ENCODE measurements around the gene EPHA6.
"Not testable (repeated sequence)": the region's sequence is repeated elsewhere in the genome, so short reads cannot be mapped to it uniquely, and the experiment has no call there.

Gene EPHA6

GRCh38 chr3:97425002-97425401, 610.6 kb downstream of the EPHA6 start:
- DNase-seq (ENCODE audit: insufficient read length, low spot score) (no peak), FAIRE-seq (no peak)
- TF ChIP-seq POLR2AphosphoS5 (IDR thresholded peaks at IDR 0.05; ENCODE audit: low read depth, low read length) (no peak), POLR2A (IDR thresholded peaks at IDR 0.05; ENCODE audit: low read depth, low read length) (no peak), PAX5 (IDR thresholded peaks at IDR 0.05; ENCODE audit: insufficient read depth, low read length, severe bottlenecking) (no peak), SPI1 (IDR thresholded peaks at IDR 0.05; ENCODE audit: low read depth, low read length) (no peak), POU2F2 (IDR thresholded peaks at IDR 0.05; ENCODE audit: low read depth, low read length) (no peak), TAF1 (IDR thresholded peaks at IDR 0.05; ENCODE audit: low read depth, low read length) (no peak)

DNA sequence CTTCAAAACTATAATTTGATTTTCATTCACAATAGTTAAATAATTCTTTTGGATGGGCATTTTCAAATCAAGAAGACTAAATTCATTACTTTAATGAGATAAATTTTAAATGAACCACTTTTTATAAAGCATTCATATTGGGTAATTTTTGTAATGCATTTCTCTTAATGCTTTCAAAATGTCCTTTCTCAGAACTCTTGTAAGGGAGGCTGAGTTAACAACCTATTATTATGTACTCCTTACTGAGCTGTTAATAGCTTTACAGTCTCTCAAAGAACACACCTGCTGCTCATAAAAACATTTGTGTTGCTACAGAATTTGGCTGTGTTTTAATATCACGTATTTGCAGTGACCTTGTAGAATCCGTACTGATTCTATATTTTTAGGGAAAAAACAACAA, 616.2 kb downstream of the EPHA6 start:
- DNase-seq (ENCODE audit: insufficient read length, low spot score) (no peak), FAIRE-seq (no peak)
- TF ChIP-seq POLR2AphosphoS5 (IDR thresholded peaks at IDR 0.05; ENCODE audit: low read depth, low read length), result no peak

- TF ChIP-seq POLR2A (IDR thresholded peaks at IDR 0.05; ENCODE audit: low read depth, low read length) (no peak), TAF1 (IDR thresholded peaks at IDR 0.05; ENCODE audit: low read depth, low read length) (no peak), PAX5 (IDR thresholded peaks at IDR 0.05; ENCODE audit: insufficient read depth, low read length, severe bottlenecking) (no peak), SPI1 (IDR thresholded peaks at IDR 0.05; ENCODE audit: low read depth, low read length) (no peak), POU2F2 (IDR thresholded peaks at IDR 0.05; ENCODE audit: low read depth, low read length) (no peak), POLR2AphosphoS5 (IDR thresholded peaks at IDR 0.05; ENCODE audit: low read depth, low read length) (no peak)
- FAIRE-seq, result no peak
- DNase-seq (ENCODE audit: insufficient read length, low spot score), result no peak
Observed at GRCh38 chr3:97432914-97433313, 618.5 kb downstream of the EPHA6 start.

DNA sequence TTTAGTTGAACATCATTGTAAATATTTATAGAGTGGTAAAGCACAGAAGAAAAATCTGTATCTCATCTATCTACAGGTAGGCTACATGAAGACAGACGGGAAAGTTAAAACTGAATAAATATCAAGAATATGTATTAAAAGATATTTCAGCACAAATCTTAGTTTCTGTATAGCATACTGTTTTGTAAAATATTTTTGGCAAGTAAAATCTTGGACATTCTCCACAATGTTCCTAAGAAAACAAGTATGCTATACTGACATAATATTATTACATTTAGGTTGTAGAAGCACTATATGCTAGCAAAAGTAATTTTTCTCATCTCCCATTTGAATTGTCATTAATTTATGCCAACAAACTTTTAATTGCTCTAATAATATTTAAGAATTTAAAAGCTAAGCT, 623.7 kb downstream of the EPHA6 start:
- FAIRE-seq (no peak), DNase-seq (ENCODE audit: insufficient read length, low spot score) (no peak)
- TF ChIP-seq PAX5 (IDR thresholded peaks at IDR 0.05; ENCODE audit: insufficient read depth, low read length, severe bottlenecking) (no peak), POLR2AphosphoS5 (IDR thresholded peaks at IDR 0.05; ENCODE audit: low read depth, low read length) (no peak), TAF1 (IDR thresholded peaks at IDR 0.05; ENCODE audit: low read depth, low read length) (no peak), POU2F2 (IDR thresholded peaks at IDR 0.05; ENCODE audit: low read depth, low read length) (no peak), POLR2A (IDR thresholded peaks at IDR 0.05; ENCODE audit: low read depth, low read length) (no peak), SPI1 (IDR thresholded peaks at IDR 0.05; ENCODE audit: low read depth, low read length) (no peak)

DNA sequence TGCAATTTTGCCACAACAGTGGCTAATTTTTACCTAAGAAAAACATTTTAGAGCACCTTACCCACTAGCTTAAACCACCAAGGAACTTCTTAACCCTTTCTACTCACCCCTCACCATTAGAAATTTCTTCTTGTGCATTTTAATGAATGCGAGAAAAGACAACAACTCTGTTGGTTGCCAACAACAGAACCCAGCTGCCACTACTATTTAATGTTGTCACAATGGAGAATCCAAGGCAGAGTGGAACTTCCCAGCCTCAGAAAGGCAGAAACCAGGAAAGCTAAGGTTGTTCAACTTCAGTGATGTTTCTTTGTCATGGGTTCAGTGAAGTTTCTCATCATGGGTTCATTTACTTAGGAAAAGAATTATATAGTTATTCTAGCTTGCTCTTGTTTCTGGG, 625.0 kb downstream of the EPHA6 start:
- no peak for FAIRE-seq
- TF ChIP-seq TAF1 (IDR thresholded peaks at IDR 0.05; ENCODE audit: low read depth, low read length), result no peak
- no peak for TF ChIP-seq POU2F2 (IDR thresholded peaks at IDR 0.05; ENCODE audit: low read depth, low read length)
- no peak for TF ChIP-seq POLR2A (IDR thresholded peaks at IDR 0.05; ENCODE audit: low read depth, low read length)
- no peak for TF ChIP-seq PAX5 (IDR thresholded peaks at IDR 0.05; ENCODE audit: insufficient read depth, low read length, severe bottlenecking)
- TF ChIP-seq SPI1 (IDR thresholded peaks at IDR 0.05; ENCODE audit: low read depth, low read length), result no peak
- DNase-seq (ENCODE audit: insufficient read length, low spot score), result no peak

DNA sequence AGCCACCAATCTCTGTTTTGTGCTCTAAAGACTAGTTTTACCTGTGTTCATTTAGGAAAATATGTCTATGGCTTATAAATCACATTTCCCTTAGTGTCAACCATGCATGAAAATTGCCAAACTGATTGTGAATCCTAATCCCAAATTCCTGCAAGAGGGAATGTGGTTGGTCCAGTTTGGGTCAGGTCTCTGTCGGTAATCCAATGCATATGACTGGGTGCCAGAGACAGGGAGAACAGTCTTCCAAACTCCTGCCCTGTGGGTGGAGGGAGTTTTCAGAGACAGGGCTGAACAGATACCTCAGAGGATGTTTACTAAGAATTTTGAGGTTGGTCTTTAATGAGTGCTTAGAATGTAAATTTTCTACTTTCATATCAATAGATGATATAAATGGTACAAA, 649.6 kb downstream of the EPHA6 start:
- TF ChIP-seq POLR2A (IDR thresholded peaks at IDR 0.05; ENCODE audit: low read depth, low read length) (no peak), POU2F2 (IDR thresholded peaks at IDR 0.05; ENCODE audit: low read depth, low read length) (no peak), POLR2AphosphoS5 (IDR thresholded peaks at IDR 0.05; ENCODE audit: low read depth, low read length) (no peak), SPI1 (IDR thresholded peaks at IDR 0.05; ENCODE audit: low read depth, low read length) (no peak), PAX5 (IDR thresholded peaks at IDR 0.05; ENCODE audit: insufficient read depth, low read length, severe bottlenecking) (no peak), TAF1 (IDR thresholded peaks at IDR 0.05; ENCODE audit: low read depth, low read length) (no peak)
- DNase-seq (ENCODE audit: insufficient read length, low spot score), result no peak
- no peak for FAIRE-seq

GRCh38 chr3:97470481-97470880, 656.1 kb downstream of the EPHA6 start:
- TF ChIP-seq SPI1 (IDR thresholded peaks at IDR 0.05; ENCODE audit: low read depth, low read length) (no peak), POLR2A (IDR thresholded peaks at IDR 0.05; ENCODE audit: low read depth, low read length) (no peak), POU2F2 (IDR thresholded peaks at IDR 0.05; ENCODE audit: low read depth, low read length) (no peak), POLR2AphosphoS5 (IDR thresholded peaks at IDR 0.05; ENCODE audit: low read depth, low read length) (no peak), PAX5 (IDR thresholded peaks at IDR 0.05; ENCODE audit: insufficient read depth, low read length, severe bottlenecking) (no peak), TAF1 (IDR thresholded peaks at IDR 0.05; ENCODE audit: low read depth, low read length) (no peak)
- no peak for FAIRE-seq
- DNase-seq (ENCODE audit: insufficient read length, low spot score), result no peak

GRCh38 chr3:97479740-97480139, 665.3 kb downstream of the EPHA6 start:
- no peak for FAIRE-seq
- TF ChIP-seq POLR2A (IDR thresholded peaks at IDR 0.05; ENCODE audit: low read depth, low read length), result no peak
- no peak for TF ChIP-seq PAX5 (IDR thresholded peaks at IDR 0.05; ENCODE audit: insufficient read depth, low read length, severe bottlenecking)
- no peak for TF ChIP-seq POU2F2 (IDR thresholded peaks at IDR 0.05; ENCODE audit: low read depth, low read length)
- TF ChIP-seq SPI1 (IDR thresholded peaks at IDR 0.05; ENCODE audit: low read depth, low read length), result no peak
- TF ChIP-seq TAF1 (IDR thresholded peaks at IDR 0.05; ENCODE audit: low read depth, low read length), result no peak
- no peak for TF ChIP-seq POLR2AphosphoS5 (IDR thresholded peaks at IDR 0.05; ENCODE audit: low read depth, low read length)
- no peak for DNase-seq (ENCODE audit: insufficient read length, low spot score)

- not testable (repeated sequence) for DNase-seq (ENCODE audit: insufficient read length, low spot score); FAIRE-seq
Observed at GRCh38 chr3:97480696-97481289, 666.4 kb downstream of the EPHA6 start.

GRCh38 chr3:97481416-97481815, 667.0 kb downstream of the EPHA6 start:
- no peak for FAIRE-seq
- TF ChIP-seq PAX5 (IDR thresholded peaks at IDR 0.05; ENCODE audit: insufficient read depth, low read length, severe bottlenecking) (no peak), TAF1 (IDR thresholded peaks at IDR 0.05; ENCODE audit: low read depth, low read length) (no peak), SPI1 (IDR thresholded peaks at IDR 0.05; ENCODE audit: low read depth, low read length) (no peak), POLR2A (IDR thresholded peaks at IDR 0.05; ENCODE audit: low read depth, low read length) (no peak), POU2F2 (IDR thresholded peaks at IDR 0.05; ENCODE audit: low read depth, low read length) (no peak)
- no peak for DNase-seq (ENCODE audit: insufficient read length, low spot score)
